A673 (cell line): ENCODE data around the gene AIP. TPM values are rescaled to one million over a fixed set of nuclear protein-coding genes. Genes with fewer than 3 reads are reported as not detected.

Source experiments
- BruUV-seq: library from RNA; stranded (reverse); fragments of 400-500 nt; replicated peaks from 2 replicates; lab custom pipeline; 2021; lab: Mats Ljungman, UMichigan
- CTCF ChIA-PET: fragments of 300-600 bp; sonication (Branson Sonifier 250); formaldehyde crosslinking; loops from one replicate; lab custom pipeline; 2022; ENCODE audit warnings: antibody characterized with exemption; lab: Charles Lee
- POLR2A ChIA-PET: fragments of 300-600 bp; sonication (Branson Sonifier 250); formaldehyde crosslinking; loops from one replicate; lab custom pipeline; 2022; ENCODE audit warnings: antibody characterized with exemption; ENCODE audit not compliant: low non-redundant PET; lab: Charles Lee
- DNase-seq: peaks from one replicate; pipeline ENCODE4 v3.0.0-alpha.2; 2015; ENCODE audit warnings: low spot score
- H3K27ac ChIP-seq: fragments of 200-600 bp; sonication (generic); 2 replicates; pipeline ENCODE4 v1.5.1; 2016; ENCODE audit warnings: mixed run types, low read depth, mild to moderate bottlenecking, mixed read lengths, antibody characterized with exemption, low read length; ENCODE audit not compliant: poor library complexity, severe bottlenecking
- H3K27me3 ChIP-seq: fragments of 200-600 bp; sonication (generic); replicated peaks from 2 replicates; pipeline ENCODE4 v1.6.1; 2017; ENCODE audit warnings: mixed run types, low read depth, mild to moderate bottlenecking, mixed read lengths, antibody characterized with exemption, low read length; ENCODE audit not compliant: insufficient read depth, poor library complexity
- H3K36me3 ChIP-seq: fragments of 200-600 bp; sonication (generic); 2 replicates; pipeline ENCODE4 v1.6.1; 2016; ENCODE audit warnings: mixed run types, mild to moderate bottlenecking, mixed read lengths, antibody characterized with exemption, low read length; ENCODE audit not compliant: insufficient read depth, poor library complexity, severe bottlenecking
- H3K4me1 ChIP-seq: fragments of 200-600 bp; sonication (generic); 2 replicates; pipeline ENCODE4 v1.6.1; 2017; ENCODE audit warnings: mixed run types, mild to moderate bottlenecking, mixed read lengths, antibody characterized with exemption, low read length; ENCODE audit not compliant: insufficient read depth, poor library complexity, severe bottlenecking
- H3K4me3 ChIP-seq: fragments of 200-600 bp; sonication (generic); 2 replicates; pipeline ENCODE4 v1.5.1; 2016; ENCODE audit warnings: low read depth, mixed run types, mild to moderate bottlenecking, mixed read lengths, low read length; ENCODE audit not compliant: poor library complexity, severe bottlenecking
- H3K9me3 ChIP-seq: fragments of 200-600 bp; sonication (generic); 2 replicates; pipeline ENCODE4 v1.6.1; 2016; ENCODE audit warnings: mixed run types, low read depth, mild to moderate bottlenecking, mixed read lengths, antibody characterized with exemption, low read length; ENCODE audit not compliant: poor library complexity, severe bottlenecking
- CTCF ChIP-seq: fragments of 300-800, 200-600 bp; sonication (generic); conservative IDR thresholded peaks from 2 replicates; pipeline ENCODE4 v1.5.1; 2017; ENCODE audit warnings: low read depth, mild to moderate bottlenecking, antibody characterized with exemption, low read length, moderate library complexity, mixed read lengths
- EZH2 ChIP-seq: fragments of 200-600 bp; sonication (generic); IDR thresholded peaks from 2 replicates; pipeline ENCODE4 v1.6.1; 2017; ENCODE audit warnings: borderline replicate concordance, low read depth, mild to moderate bottlenecking, mixed read lengths, antibody characterized with exemption, low read length; ENCODE audit not compliant: poor library complexity, severe bottlenecking
- intact Hi-C: fragments of 100-400 bp; cut with micrococcal nuclease; formaldehyde crosslinking; loops from one replicate; pipeline ENCODE4 v1.10.0; 2022; ENCODE audit not compliant: unreplicated experiment
- total RNA-seq: library from RNA; stranded (reverse); gene quantifications from 2 replicates; pipeline ENCODE4 v1.2.3, GENCODE V29; 2021

Gene AIP
- total RNA-seq, 1 experiment from 2014 or later = 66.0 TPM

- no peak within 1 kb of the TSS for H3K27ac ChIP-seq
- no peaks in the 10 kb centered on the region for H3K4me1 ChIP-seq
- peaks cover 39% of the 10 kb centered on the region for H3K36me3 ChIP-seq
- H3K4me3 ChIP-seq = no peak within 1 kb of the TSS
- no peaks in the 10 kb centered on the region for H3K27me3 ChIP-seq
- DNase-seq = no peak
- TF ChIP-seq EZH2 = no peak
- no peak for TF ChIP-seq CTCF
- POLR2A ChIA-PET = no interaction called here
- intact Hi-C loops = no loop called here
- H3K9me3 ChIP-seq = no peaks in the 10 kb centered on the region
- CTCF ChIA-PET = no interaction called here
- BruUV-seq = no TSS peak
Measured at GRCh38 chr11:67437082-67437808, 45.6 kb upstream of the AIP start, which contains the start of gene PTPRCAP. TSS of gene PTPRCAP (minus strand) at chr11:67437682. CDS start at chr11:67437619, 63 bp downstream.

- intact Hi-C loops = no loop called here
- Histone ChIP-seq H3K36me3 (peaks cover 36% of the 10 kb centered on the region), H3K4me1 (no peaks in the 10 kb centered on the region), H3K9me3 (no peaks in the 10 kb centered on the region), H3K27ac (no peak overlapping the region), H3K4me3 (no peak overlapping the region), H3K27me3 (no peaks in the 10 kb centered on the region)
- no peak for DNase-seq
- no TSS peak for BruUV-seq
- CTCF ChIA-PET = no interaction called here
- no peak for TF ChIP-seq EZH2
- TF ChIP-seq CTCF = no peak
- POLR2A ChIA-PET = no interaction called here
Measured at GRCh38 chr11:67437809-67438157, 45.0 kb upstream of the AIP start.

- Histone ChIP-seq H3K9me3 (no peaks in the 10 kb centered on the region), H3K27me3 (no peaks in the 10 kb centered on the region), H3K36me3 (peaks cover 31% of the 10 kb centered on the region), H3K4me1 (no peaks in the 10 kb centered on the region), H3K4me3 (no peak overlapping the region), H3K27ac (no peak overlapping the region)
- ChIA-PET POLR2A (no interaction called here), CTCF (interaction anchor here (1.0 kb wide), 1 partner anchor 37 kb away, joined by 3 read pairs; the partner anchor contains the start of gene PPP1CA)
- BruUV-seq = no TSS peak
- intact Hi-C loops = no loop called here
- DNase-seq = no peak
- TF ChIP-seq EZH2 = no peak
- no peak for TF ChIP-seq CTCF
Measured at GRCh38 chr11:67438158-67438902, 44.5 kb upstream of the AIP start.
